HCT116 (cell line): ENCODE results near the gene FOXK1.

Source experiments
- CBX3 ChIP-seq: IDR thresholded peaks from 2 replicates; pipeline ENCODE4 v1.6.1; 2012; ENCODE audit warnings: low read depth
- CEBPB ChIP-seq: IDR thresholded peaks from 2 replicates; pipeline ENCODE4 v1.6.1; 2012; ENCODE audit warnings: low read depth
- EGR1 ChIP-seq: IDR thresholded peaks from 2 replicates; pipeline ENCODE4 v1.6.1; 2012; ENCODE audit warnings: low read depth
- EZH2 ChIP-seq: fragments of 200-600 bp; sonication (generic); IDR thresholded peaks from 2 replicates; pipeline ENCODE4 v1.6.1; 2017; ENCODE audit warnings: antibody characterized with exemption, mixed run types
- POLR2AphosphoS5 ChIP-seq: IDR thresholded peaks from 2 replicates; pipeline ENCODE4 v1.6.1; 2011; ENCODE audit warnings: mild to moderate bottlenecking, low read depth, low read length, moderate library complexity
- SIN3A ChIP-seq: IDR thresholded peaks from 2 replicates; pipeline ENCODE4 v1.6.1; 2012; ENCODE audit warnings: low read depth
- SP1 ChIP-seq: IDR thresholded peaks from 2 replicates; pipeline ENCODE4 v1.6.1; 2012; ENCODE audit warnings: low read depth
- TCF7L2 ChIP-seq: IDR thresholded peaks from 2 replicates; pipeline ENCODE4 v1.7.0; 2011; ENCODE audit warnings: borderline replicate concordance, inconsistent platforms; ENCODE audit not compliant: insufficient read depth, insufficient read length; ENCODE audit errors: extremely low read depth
- ZNF274 ChIP-seq: fragments of 200-500 bp; sonication (Bioruptor generic); IDR thresholded peaks from 2 replicates; pipeline ENCODE4 v1.6.1; 2014; ENCODE audit warnings: mild to moderate bottlenecking, low read depth, low read length, inconsistent platforms
- TF ChIP-seq, protein P1 (sequence below): IDR thresholded peaks from 2 replicates; pipeline ENCODE4 v1.6.1; 2012; ENCODE audit warnings: low read depth
- TF ChIP-seq, protein P2 (sequence below), 3 experiments: fragments of 200-600 bp in 1 of 3; sonication (generic) in 1 of 3; IDR thresholded peaks in 2 of 3; conservative IDR thresholded peaks in 1 of 3; 2 replicates each; pipeline ENCODE4 v1.5.1; 2012 to 2017; ENCODE audit warnings: low read depth in 2 of 3, low read length in 2 of 3, antibody characterized with exemption in 1 of 3, borderline replicate concordance in 1 of 3, control low read depth in 1 of 3, mild to moderate bottlenecking in 1 of 3, mixed read lengths in 1 of 3, mixed run types in 1 of 3, moderate library complexity in 1 of 3; ENCODE audit not compliant: insufficient read depth in 1 of 3
- TF ChIP-seq, protein P3 (sequence below): IDR thresholded peaks from 2 replicates; pipeline ENCODE4 v1.6.1; 2012
- TF ChIP-seq, protein P4 (sequence below): IDR thresholded peaks from 2 replicates; pipeline ENCODE4 v1.6.1; 2012

DNA sequence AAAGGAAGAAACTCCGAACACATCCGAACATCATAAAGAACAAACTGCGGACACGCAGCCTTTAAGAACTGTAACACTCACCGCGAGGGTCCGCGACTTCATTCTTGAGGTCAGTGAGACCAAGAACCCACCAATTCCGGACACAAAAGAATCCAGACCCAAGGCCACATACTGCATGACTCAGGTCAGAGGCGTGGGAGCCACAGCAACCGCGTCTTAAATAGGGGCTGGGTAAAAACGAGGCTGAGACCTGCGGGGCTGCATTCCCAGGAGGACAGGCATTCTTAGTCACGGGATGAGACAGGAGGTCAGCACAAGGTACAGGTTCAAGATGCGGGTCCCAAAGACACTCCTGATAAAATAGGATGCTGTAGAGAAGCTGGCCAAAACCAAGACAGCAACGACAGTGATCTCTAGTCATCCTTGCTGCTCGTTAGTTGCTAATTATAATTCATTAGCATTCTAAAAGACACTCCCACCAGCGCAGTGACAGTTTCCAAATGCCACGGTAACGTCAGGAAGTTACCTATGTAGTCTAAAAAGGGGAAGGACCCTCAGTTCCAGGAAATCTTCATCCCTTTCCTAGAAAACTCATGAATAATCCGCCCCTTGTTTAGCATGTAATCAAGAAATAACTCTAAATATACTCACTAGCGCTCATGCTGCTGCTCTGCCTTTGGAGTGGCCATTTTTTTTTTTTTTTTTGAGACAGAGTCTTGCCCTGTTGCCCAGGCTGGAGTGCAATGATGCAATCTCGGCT is 112.7 kb downstream of the FOXK1 start:
- TF ChIP-seq, protein P1, sequence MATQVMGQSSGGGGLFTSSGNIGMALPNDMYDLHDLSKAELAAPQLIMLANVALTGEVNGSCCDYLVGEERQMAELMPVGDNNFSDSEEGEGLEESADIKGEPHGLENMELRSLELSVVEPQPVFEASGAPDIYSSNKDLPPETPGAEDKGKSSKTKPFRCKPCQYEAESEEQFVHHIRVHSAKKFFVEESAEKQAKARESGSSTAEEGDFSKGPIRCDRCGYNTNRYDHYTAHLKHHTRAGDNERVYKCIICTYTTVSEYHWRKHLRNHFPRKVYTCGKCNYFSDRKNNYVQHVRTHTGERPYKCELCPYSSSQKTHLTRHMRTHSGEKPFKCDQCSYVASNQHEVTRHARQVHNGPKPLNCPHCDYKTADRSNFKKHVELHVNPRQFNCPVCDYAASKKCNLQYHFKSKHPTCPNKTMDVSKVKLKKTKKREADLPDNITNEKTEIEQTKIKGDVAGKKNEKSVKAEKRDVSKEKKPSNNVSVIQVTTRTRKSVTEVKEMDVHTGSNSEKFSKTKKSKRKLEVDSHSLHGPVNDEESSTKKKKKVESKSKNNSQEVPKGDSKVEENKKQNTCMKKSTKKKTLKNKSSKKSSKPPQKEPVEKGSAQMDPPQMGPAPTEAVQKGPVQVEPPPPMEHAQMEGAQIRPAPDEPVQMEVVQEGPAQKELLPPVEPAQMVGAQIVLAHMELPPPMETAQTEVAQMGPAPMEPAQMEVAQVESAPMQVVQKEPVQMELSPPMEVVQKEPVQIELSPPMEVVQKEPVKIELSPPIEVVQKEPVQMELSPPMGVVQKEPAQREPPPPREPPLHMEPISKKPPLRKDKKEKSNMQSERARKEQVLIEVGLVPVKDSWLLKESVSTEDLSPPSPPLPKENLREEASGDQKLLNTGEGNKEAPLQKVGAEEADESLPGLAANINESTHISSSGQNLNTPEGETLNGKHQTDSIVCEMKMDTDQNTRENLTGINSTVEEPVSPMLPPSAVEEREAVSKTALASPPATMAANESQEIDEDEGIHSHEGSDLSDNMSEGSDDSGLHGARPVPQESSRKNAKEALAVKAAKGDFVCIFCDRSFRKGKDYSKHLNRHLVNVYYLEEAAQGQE = no peak
- TF ChIP-seq, protein P2, sequence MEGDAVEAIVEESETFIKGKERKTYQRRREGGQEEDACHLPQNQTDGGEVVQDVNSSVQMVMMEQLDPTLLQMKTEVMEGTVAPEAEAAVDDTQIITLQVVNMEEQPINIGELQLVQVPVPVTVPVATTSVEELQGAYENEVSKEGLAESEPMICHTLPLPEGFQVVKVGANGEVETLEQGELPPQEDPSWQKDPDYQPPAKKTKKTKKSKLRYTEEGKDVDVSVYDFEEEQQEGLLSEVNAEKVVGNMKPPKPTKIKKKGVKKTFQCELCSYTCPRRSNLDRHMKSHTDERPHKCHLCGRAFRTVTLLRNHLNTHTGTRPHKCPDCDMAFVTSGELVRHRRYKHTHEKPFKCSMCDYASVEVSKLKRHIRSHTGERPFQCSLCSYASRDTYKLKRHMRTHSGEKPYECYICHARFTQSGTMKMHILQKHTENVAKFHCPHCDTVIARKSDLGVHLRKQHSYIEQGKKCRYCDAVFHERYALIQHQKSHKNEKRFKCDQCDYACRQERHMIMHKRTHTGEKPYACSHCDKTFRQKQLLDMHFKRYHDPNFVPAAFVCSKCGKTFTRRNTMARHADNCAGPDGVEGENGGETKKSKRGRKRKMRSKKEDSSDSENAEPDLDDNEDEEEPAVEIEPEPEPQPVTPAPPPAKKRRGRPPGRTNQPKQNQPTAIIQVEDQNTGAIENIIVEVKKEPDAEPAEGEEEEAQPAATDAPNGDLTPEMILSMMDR (IDR thresholded peaks at IDR 0.05 in 2 of 3, conservative IDR thresholded peaks at IDR 0.05 in 1 of 3; ENCODE audit: borderline replicate concordance in 1 of 3, insufficient read depth in 1 of 3, low read depth in 2 of 3, low read length in 2 of 3) = no peak
- TF ChIP-seq CBX3 (no peak), EGR1 (no peak), ZNF274 (no peak), SP1 (no peak), CEBPB (no peak), TCF7L2 (no peak), SIN3A (no peak), POLR2AphosphoS5 (no peak), EZH2 (no peak)
- TF ChIP-seq, protein P3, sequence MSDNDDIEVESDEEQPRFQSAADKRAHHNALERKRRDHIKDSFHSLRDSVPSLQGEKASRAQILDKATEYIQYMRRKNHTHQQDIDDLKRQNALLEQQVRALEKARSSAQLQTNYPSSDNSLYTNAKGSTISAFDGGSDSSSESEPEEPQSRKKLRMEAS = no peak
- TF ChIP-seq, protein P4, sequence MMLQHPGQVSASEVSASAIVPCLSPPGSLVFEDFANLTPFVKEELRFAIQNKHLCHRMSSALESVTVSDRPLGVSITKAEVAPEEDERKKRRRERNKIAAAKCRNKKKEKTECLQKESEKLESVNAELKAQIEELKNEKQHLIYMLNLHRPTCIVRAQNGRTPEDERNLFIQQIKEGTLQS = no peak
